PC-3 (cell line): Measurements from ENCODE around the gene AFAP1L2.

ENCODE experiments used
- CTCF ChIP-seq: fragments of 300-600 bp; sonication (generic); conservative IDR thresholded peaks from 2 replicates; pipeline ENCODE4 v1.5.1; 2017; ENCODE audit warnings: antibody characterized with exemption, low read depth, mild to moderate bottlenecking, low read length
- EZH2 ChIP-seq: fragments of 300-600 bp; sonication (generic); IDR thresholded peaks from one replicate; pipeline ENCODE4 v1.6.1; 2017; ENCODE audit warnings: antibody characterized with exemption, mild to moderate bottlenecking, low read length; ENCODE audit not compliant: unreplicated experiment
- EZH2phosphoT487 ChIP-seq: fragments of 300-600 bp; sonication (generic); IDR thresholded peaks from 2 replicates; pipeline ENCODE4 v1.6.1; 2018; ENCODE audit warnings: mild to moderate bottlenecking, antibody characterized with exemption, low read length, borderline replicate concordance

DNA sequence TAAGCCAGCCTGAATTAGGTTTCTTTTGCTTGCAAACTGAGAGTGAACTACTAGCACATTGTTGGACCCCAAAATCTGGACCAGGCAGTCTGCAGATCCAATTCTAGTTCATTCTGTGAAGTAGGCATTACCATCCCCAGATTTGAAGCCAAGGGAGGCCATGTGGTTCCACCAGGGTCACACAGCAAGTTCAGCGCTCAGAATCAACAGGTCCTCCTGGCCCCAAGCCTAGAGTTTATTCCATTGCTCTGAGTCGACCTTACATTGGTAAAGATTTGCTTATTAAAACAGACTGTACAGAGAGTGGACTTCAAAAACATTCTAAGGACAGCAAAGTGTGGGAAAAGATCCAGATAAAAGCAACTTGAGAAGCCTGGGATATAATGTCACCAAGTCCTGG is 50.9 kb downstream of the AFAP1L2 start:
- TF ChIP-seq CTCF = no peak
- TF ChIP-seq EZH2 = no peak
- no peak for TF ChIP-seq EZH2phosphoT487
